HG02973 (cell line): ENCODE data around the gene NRP1.
A peak's percentile ranks its signal among the peaks of the same experiment; 100 is the strongest.

Experiments used
- ATAC-seq: cut with Tn5 transposase; IDR thresholded peaks from one replicate; pipeline ENCODE4 v1.9.1; 2021; ENCODE audit warnings: moderate library complexity; ENCODE audit not compliant: unreplicated experiment

The NRP1 gene

GRCh38 chr10:33350041-33350440, 15.6 kb upstream of the NRP1 start:
- ATAC-seq, result no peak

GRCh38 chr10:33349268-33349667, 14.8 kb upstream of the NRP1 start:
- ATAC-seq, result no peak

- ATAC-seq, result no peak
Measured at GRCh38 chr10:33347211-33347610, 12.7 kb upstream of the NRP1 start.

GRCh38 chr10:33345236-33345635, 10.8 kb upstream of the NRP1 start:
- no peak for ATAC-seq

- ATAC-seq, result no peak
Measured at GRCh38 chr10:33344676-33345075, 10.2 kb upstream of the NRP1 start.

GRCh38 chr10:33341637-33342036, 7.2 kb upstream of the NRP1 start:
- ATAC-seq, result no peak

GRCh38 chr10:33337326-33337957, 3.0 kb upstream of the NRP1 start:
- ATAC-seq, result no peak

- ATAC-seq, result no peak
Measured at GRCh38 chr10:33336582-33337325, 2.3 kb upstream of the NRP1 start.

GRCh38 chr10:33335801-33336581, 1.5 kb upstream of the NRP1 start:
- ATAC-seq, result no peak

GRCh38 chr10:33335551-33335800, 1.0 kb upstream of the NRP1 start:
- ATAC-seq, result no peak

GRCh38 chr10:33334805-33335550, 511 bp upstream of the NRP1 start:
- no peak for ATAC-seq

GRCh38 chr10:33333260-33334101, 986 bp downstream of the NRP1 start:
- no peak for ATAC-seq

GRCh38 chr10:33332183-33333065, 2.0 kb downstream of the NRP1 start:
- ATAC-seq, result no peak

- ATAC-seq, result no peak
Measured at GRCh38 chr10:33331379-33331694, 3.1 kb downstream of the NRP1 start.

- peak; percentile 51 for ATAC-seq
Measured at GRCh38 chr10:33330543-33331378, 3.7 kb downstream of the NRP1 start.

- no peak for ATAC-seq
Measured at GRCh38 chr10:33329178-33329577, 5.3 kb downstream of the NRP1 start.

- no peak for ATAC-seq
Measured at GRCh38 chr10:33328253-33328652, 6.2 kb downstream of the NRP1 start.

GRCh38 chr10:33327751-33328150, 6.7 kb downstream of the NRP1 start:
- no peak for ATAC-seq

GRCh38 chr10:33326933-33327332, 7.5 kb downstream of the NRP1 start:
- ATAC-seq, result no peak
